A375 (cell line): Measurements from ENCODE around the gene DLX1. TPM values are rescaled to one million over a fixed set of nuclear protein-coding genes. Genes with fewer than 3 reads are reported as not detected.

Experiments used
- total RNA-seq: library from RNA; depleted of rRNA; stranded (reverse); fragments of >200 nt; shearing (Covaris generic); gene quantifications from 2 replicates; pipeline ENCODE4 v1.2.3, GENCODE V29; 2014; rRNA removed

DLX1 gene
- total RNA-seq: 10.2 and 11.1 TPM in 2 replicates

GRCh38 chr2:172085460-172086159 lies at the start of gene DLX1:
Gene DLX1, plus strand, starts transcription at chr2:172085507. Its CDS starts 171 bp downstream, at chr2:172085678.

GRCh38 chr2:172102391-172103359 lies 17.4 kb downstream of the DLX1 start, which contains the start of gene DLX2:
Gene DLX2, minus strand, starts transcription at chr2:172102900. Its CDS starts 362 bp downstream, at chr2:172102538.

Other genes with a start within 250 kb of the DLX1 start
- gene SLC25A12, start 191.3 kb upstream of the DLX1 start, total RNA-seq: 8.9 and 12.0 TPM in 2 replicates
- gene HAT1, start 163.0 kb upstream of the DLX1 start, total RNA-seq: 45.9 TPM in 2 replicates
- 4.7 and 5.4 TPM in 2 replicates for gene METAP1D, start 85.6 kb upstream of the DLX1 start, total RNA-seq
- 4.0 and 4.9 TPM in 2 replicates for gene DLX2, start 17.4 kb downstream of the DLX1 start, total RNA-seq